Esophagus muscularis mucosa (tissue), 3 donors: Measurements from ENCODE around the gene GLRA3.

Experiments
- CTCF ChIP-seq, 3 experiments: fragments of 200-600 bp in 2 of 3; fragments of 450-650 bp in 1 of 3; sonication (generic) in 2 of 3; IDR thresholded peaks; one replicate each; pipeline ENCODE4 v1.5.1; 2017 to 2019; ENCODE audit warnings: antibody characterized with exemption in 3 of 3, mild to moderate bottlenecking in 2 of 3, moderate library complexity in 1 of 3
- POLR2A ChIP-seq: fragments of 450-650 bp; IDR thresholded peaks from one replicate; pipeline ENCODE4 v1.6.1; 2017; ENCODE audit warnings: antibody characterized with exemption, moderate library complexity, mild to moderate bottlenecking, low read depth

- TF ChIP-seq POLR2A (no peak), CTCF (IDR thresholded peaks at IDR 0.05) (no peak)
Observed at GRCh38 chr4:174595141-174595929, 233.7 kb downstream of the GLRA3 start.
